ENCODE data around the gene SPCS3.

Gene SPCS3

DNA sequence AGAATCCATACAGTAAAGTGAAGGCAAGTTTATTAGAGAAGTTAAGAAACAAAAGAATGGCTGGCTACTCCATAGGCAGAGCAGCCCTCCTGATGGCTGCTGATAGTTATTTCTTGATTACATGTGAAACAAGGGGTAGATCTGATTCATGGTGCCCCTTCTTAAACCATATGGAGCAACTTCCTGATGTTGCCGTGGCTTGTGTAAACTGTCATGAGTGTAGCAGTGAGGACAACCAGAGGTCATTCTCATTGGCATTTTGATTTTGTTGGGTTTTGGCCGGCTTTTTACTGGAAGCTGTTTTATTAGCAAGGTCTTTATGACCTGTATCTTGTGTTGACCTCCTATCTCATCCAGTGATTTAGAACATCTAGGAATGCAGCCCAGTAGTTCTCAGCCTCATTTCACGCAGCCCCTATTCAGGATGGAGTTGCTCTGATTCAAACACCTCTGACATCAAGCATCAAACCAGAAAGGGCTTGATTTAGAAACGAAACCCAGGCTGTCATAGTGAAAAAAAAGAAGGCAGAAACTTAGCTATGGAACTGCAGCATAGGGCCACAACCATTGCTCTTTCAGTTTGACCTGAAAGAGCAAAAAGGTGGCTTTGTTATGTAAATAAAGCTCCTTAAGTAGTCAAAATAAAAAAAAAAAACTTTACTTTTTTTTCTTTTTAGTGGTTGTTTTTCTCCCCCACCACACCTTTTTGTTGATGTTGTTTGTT lies 37.8 kb downstream of the SPCS3 start:
- no peak overlapping the region for H3K4me3 ChIP-seq (ENCODE audit: low read depth, low read length)
- TF ChIP-seq, protein P1, sequence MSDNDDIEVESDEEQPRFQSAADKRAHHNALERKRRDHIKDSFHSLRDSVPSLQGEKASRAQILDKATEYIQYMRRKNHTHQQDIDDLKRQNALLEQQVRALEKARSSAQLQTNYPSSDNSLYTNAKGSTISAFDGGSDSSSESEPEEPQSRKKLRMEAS (IDR thresholded peaks at IDR 0.05; ENCODE audit: low read depth, low read length), result no peak
- TF ChIP-seq, protein P2, sequence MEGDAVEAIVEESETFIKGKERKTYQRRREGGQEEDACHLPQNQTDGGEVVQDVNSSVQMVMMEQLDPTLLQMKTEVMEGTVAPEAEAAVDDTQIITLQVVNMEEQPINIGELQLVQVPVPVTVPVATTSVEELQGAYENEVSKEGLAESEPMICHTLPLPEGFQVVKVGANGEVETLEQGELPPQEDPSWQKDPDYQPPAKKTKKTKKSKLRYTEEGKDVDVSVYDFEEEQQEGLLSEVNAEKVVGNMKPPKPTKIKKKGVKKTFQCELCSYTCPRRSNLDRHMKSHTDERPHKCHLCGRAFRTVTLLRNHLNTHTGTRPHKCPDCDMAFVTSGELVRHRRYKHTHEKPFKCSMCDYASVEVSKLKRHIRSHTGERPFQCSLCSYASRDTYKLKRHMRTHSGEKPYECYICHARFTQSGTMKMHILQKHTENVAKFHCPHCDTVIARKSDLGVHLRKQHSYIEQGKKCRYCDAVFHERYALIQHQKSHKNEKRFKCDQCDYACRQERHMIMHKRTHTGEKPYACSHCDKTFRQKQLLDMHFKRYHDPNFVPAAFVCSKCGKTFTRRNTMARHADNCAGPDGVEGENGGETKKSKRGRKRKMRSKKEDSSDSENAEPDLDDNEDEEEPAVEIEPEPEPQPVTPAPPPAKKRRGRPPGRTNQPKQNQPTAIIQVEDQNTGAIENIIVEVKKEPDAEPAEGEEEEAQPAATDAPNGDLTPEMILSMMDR (IDR thresholded peaks at IDR 0.05; ENCODE audit: low read depth, low read length), result no peak
- TF ChIP-seq MYC (IDR thresholded peaks at IDR 0.05; ENCODE audit: low read depth, low read length), result no peak
- TF ChIP-seq POLR2A (IDR thresholded peaks at IDR 0.05; ENCODE audit: extremely low read depth, insufficient read length), result no peak
- DNase-seq (ENCODE audit: low read depth), result no peak

DNA sequence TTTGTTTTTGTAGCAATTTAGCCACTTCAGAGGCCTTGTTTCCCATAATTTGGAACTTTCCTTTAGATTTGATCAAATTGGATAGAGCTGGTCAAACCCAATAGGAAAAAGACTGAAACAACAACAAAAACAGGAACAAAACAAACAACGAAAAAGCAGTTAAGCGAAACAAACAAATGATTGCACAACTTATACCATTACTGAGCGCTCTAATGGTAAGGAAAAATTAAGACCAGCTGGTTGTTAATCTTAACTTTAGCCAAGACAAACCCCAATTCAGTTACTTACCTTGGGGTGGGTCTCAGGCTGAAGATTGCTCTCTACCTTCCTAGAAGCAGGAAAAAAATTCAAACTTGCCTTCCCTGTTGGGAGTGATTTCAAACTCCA lies 38.3 kb downstream of the SPCS3 start:
- no peak for DNase-seq (ENCODE audit: low read depth)
- no peak overlapping the region for H3K4me3 ChIP-seq (ENCODE audit: low read depth, low read length)
- TF ChIP-seq, protein P1 (IDR thresholded peaks at IDR 0.05; ENCODE audit: low read depth, low read length), result no peak
- TF ChIP-seq POLR2A (IDR thresholded peaks at IDR 0.05; ENCODE audit: extremely low read depth, insufficient read length) (no peak), MYC (IDR thresholded peaks at IDR 0.05; ENCODE audit: low read depth, low read length) (no peak)
- TF ChIP-seq, protein P2 (IDR thresholded peaks at IDR 0.05; ENCODE audit: low read depth, low read length), result no peak

DNA sequence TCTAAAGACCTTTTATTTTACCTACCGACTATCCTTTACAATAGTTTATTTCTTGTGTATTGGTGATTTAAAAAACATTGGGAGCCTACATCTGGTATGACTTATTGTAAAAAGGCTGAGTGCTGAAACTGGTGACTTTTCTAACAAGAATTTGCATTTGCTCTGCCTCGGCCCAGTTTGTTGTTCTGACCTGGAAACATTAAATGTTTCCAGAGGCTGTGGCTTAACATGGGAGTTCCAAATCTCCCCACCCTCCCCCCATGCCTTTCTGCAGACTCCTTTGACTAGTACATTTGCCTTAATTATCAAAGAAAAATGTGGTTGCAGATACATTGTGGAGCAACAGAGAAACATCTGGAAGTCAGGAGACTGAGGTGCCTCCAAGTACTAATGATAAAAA lies 39.8 kb downstream of the SPCS3 start:
- TF ChIP-seq MYC (IDR thresholded peaks at IDR 0.05; ENCODE audit: low read depth, low read length) (no peak), POLR2A (IDR thresholded peaks at IDR 0.05; ENCODE audit: extremely low read depth, insufficient read length) (no peak)
- TF ChIP-seq, protein P2 (IDR thresholded peaks at IDR 0.05; ENCODE audit: low read depth, low read length), result no peak
- TF ChIP-seq, protein P1 (IDR thresholded peaks at IDR 0.05; ENCODE audit: low read depth, low read length), result no peak
- H3K4me3 ChIP-seq (ENCODE audit: low read depth, low read length), result no peak overlapping the region
- DNase-seq (ENCODE audit: low read depth), result no peak

DNA sequence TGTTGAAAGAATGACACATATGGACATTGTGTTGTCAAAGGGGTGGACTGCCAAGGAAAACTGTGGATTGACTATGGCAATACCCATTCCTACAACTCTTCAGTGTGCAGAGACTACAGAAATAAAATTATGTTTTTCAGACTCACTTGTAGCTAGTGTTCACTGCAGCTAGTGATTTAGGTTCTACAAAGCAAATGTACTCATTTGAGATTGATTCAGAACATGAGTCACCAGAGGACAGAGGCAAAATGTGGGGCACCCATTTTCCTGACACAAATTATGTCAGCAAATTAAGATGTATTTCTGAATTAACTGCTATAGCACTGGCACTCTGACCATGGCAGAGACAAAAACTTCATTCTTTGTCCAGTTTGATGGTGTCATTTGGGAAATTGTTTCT lies 40.7 kb downstream of the SPCS3 start:
- TF ChIP-seq, protein P1 (IDR thresholded peaks at IDR 0.05; ENCODE audit: low read depth, low read length), result no peak
- no peak for TF ChIP-seq MYC (IDR thresholded peaks at IDR 0.05; ENCODE audit: low read depth, low read length)
- no peak for TF ChIP-seq POLR2A (IDR thresholded peaks at IDR 0.05; ENCODE audit: extremely low read depth, insufficient read length)
- TF ChIP-seq, protein P2 (IDR thresholded peaks at IDR 0.05; ENCODE audit: low read depth, low read length), result no peak
- DNase-seq (ENCODE audit: low read depth), result no peak
- no peak overlapping the region for H3K4me3 ChIP-seq (ENCODE audit: low read depth, low read length)

DNA sequence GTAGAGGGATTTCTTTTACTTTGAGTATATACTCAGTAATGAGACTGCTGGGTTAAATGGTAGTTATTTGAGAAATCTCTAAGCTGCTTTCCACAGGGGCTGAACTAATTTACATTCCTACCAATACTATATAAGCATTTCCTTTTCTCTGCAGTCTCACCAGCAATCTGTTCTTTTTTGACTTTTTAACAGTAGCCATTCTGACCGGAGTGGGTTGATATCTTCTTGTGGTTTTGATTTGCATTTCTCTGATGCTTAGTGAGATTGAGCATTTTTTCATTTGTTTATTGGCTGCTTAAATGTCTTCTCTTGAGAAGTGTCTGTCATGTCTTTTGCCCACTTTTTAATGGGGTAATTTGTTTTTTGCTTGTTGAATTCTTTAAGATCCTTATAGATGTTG lies 43.3 kb downstream of the SPCS3 start:
- TF ChIP-seq POLR2A (IDR thresholded peaks at IDR 0.05; ENCODE audit: extremely low read depth, insufficient read length), result no peak
- TF ChIP-seq MYC (IDR thresholded peaks at IDR 0.05; ENCODE audit: low read depth, low read length), result no peak
- TF ChIP-seq, protein P1 (IDR thresholded peaks at IDR 0.05; ENCODE audit: low read depth, low read length), result no peak
- TF ChIP-seq, protein P2 (IDR thresholded peaks at IDR 0.05; ENCODE audit: low read depth, low read length), result no peak
- DNase-seq (ENCODE audit: low read depth), result no peak
- no peak overlapping the region for H3K4me3 ChIP-seq (ENCODE audit: low read depth, low read length)
